H1 (cell line): ENCODE results near the gene CDC45. TPM values are rescaled to one million over a fixed set of nuclear protein-coding genes. Genes with fewer than 3 reads are reported as not detected.

Source experiments
- BCL11A ChIP-seq, 2 experiments: IDR thresholded peaks; one replicate each; pipeline ENCODE4 v1.6.1; 2011; ENCODE audit warnings: low read depth in 2 of 2, low read length in 2 of 2, mild to moderate bottlenecking in 2 of 2
- CREB1 ChIP-seq: IDR thresholded peaks from 2 replicates; pipeline ENCODE4 v1.6.1; 2012; ENCODE audit warnings: inconsistent platforms
- SIN3A ChIP-seq, 2 experiments: IDR thresholded peaks in 1 of 2; conservative IDR thresholded peaks in 1 of 2; 2 replicates each; pipeline ENCODE4 v1.6.1; 2011 to 2012; ENCODE audit warnings: low read length in 2 of 2, improper control_type of control experiment in 1 of 2, low read depth in 1 of 2, mild to moderate bottlenecking in 1 of 2
- SIRT6 ChIP-seq: IDR thresholded peaks from one replicate; pipeline ENCODE4 v1.7.1; 2012; ENCODE audit warnings: low read length, inconsistent platforms
- polyA plus RNA-seq, 7 experiments: library from polyadenylated mRNA; depleted of rRNA in 3 of 7; stranded (reverse) in 5 of 7; unstranded in 2 of 7; fragments of >200 nt in 5 of 7; fragments of 200-250 nt in 2 of 7; gene quantifications; 1 replicate in 5 of 7; 2 replicates in 1 of 7; 4 replicates in 1 of 7; pipeline versions ENCODE4 v1.2.1 to v1.2.3, GENCODE V29; 2011 to 2013; ENCODE audit warnings: missing spikeins in 2 of 7, mixed read lengths in 2 of 7
- total RNA-seq: library from RNA; stranded (reverse); fragmentation: NEBNext Ultra II Directional; extraction: Animal tissue kit (Norgen Biotek cat#: 25700); gene quantifications from 2 replicates; pipeline ENCODE4 v1.2.1, GENCODE V29; 2021

The CDC45 gene
- total and polyA plus RNA-seq, 2 of the 8 experiments (the other 6 are each of a cell fraction or from before 2014, with no cell fraction given) = 31.9 to 37.7 TPM

DNA sequence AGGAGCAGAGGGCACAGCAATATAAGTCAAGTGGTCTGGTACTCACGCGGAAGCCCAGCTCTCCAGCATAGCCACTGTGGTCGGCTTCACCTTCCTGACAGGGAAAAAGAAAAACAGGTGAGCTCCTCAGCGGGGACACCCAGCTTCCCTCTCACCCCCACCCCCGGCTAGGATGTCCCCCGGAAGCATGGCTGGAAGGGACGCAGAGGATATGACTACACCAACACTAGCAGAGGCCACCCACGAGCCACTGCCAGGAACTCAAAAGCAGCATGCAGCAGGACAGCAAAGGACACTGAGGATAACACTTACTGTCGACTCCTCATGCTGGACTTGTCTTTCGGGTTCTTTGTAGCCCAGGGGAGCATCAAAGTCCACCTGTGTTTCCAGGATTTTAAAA is 23.2 kb upstream of the CDC45 start (continued):
- TF ChIP-seq BCL11A (IDR thresholded peaks at IDR 0.05; ENCODE audit: low read depth in 2 of 2, low read length in 2 of 2) (no peak), SIN3A (conservative IDR thresholded peaks at IDR 0.05 in 1 of 2, IDR thresholded peaks at IDR 0.05 in 1 of 2; ENCODE audit: low read depth in 1 of 2, low read length in 2 of 2) (no peak), SIRT6 (no peak), CREB1 (no peak)
